Left kidney (tissue), 2 donors: Measurements from ENCODE around the gene TSPAN17. TPM values are rescaled to one million over a fixed set of nuclear protein-coding genes. Genes with fewer than 3 reads are reported as not detected.
"Not testable (repeated sequence)": the region's sequence is repeated elsewhere in the genome, so short reads cannot be mapped to it uniquely, and the experiment has no call there.

Source experiments
- DNase-seq: peaks from one replicate; pipeline ENCODE4 v3.0.0-alpha.2; 2013
- polyA plus RNA-seq: library from polyadenylated mRNA; unstranded; fragments of 120-200 nt; gene quantifications from one replicate; pipeline ENCODE4 v1.2.1, GENCODE V29; 2013; ENCODE audit not compliant: insufficient read length

Gene TSPAN17
- polyA plus RNA-seq, 1 donor: 29.3 TPM

DNA sequence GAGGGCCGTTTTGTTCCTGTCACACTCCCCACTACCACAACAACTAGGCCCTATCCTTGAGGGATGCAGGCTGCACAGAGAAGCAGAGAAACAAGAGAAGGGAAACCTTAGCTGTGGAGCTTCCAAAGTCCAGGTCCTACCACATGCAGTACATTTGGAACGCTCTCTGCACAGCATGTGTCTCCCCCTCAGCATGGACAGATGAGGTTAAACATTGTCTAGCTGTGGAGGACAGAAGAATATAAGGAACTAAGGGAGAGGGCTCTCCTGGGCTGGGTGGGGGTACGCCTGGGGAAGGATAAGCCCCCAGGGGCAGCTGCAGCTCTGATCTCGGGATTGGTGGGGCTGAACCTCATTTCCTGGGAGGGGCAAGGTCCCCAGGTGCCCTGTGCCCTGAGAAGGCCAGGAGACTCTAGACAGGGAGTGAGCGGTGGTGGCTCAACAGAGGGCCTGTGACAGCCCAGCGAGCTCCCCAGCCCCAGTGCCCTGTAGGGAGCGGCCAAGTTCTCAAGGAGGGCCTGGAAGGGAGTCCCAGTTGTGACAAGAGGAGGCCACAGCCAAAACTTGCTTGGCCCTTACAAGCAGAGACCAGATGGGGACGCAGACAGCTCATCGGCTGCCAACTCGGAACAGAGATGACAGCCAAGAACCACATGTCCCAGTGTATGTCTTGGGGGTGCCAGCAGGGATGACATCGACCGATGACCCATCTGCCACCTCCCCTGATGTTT is 30.1 kb downstream of the TSPAN17 start:
- DNase-seq: no peak

GRCh38 chr5:176678584-176678983 is 31.3 kb downstream of the TSPAN17 start:
- no peak for DNase-seq

GRCh38 chr5:176679365-176680225 is 32.3 kb downstream of the TSPAN17 start:
- DNase-seq: no peak

GRCh38 chr5:176680226-176680563 is 32.9 kb downstream of the TSPAN17 start:
- no peak for DNase-seq

DNA sequence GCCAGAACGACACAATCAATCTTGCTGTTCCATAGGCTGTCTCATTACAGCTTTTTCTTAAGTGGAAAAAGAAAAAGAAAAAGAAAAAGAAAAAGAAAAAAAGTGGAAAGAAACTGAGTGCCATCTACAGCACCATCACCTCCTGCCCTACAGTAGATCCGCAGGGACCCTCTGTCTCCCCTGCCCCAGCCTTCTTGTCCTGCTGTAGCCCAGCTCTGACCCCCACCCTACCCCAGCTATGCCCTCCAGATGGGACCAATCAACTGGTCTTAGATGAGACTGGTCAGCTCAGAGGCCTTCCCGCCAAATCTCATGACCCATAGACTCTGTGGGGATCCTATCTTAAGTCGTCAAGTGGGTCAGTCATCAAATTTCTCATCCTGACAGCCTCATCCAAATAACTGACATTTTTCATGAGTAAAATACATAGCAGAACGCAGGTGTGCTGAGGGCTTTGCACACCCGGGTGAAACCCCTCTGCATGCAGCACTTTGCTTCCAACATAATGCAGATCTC is 34.8 kb downstream of the TSPAN17 start:
- DNase-seq: no peak

DNA sequence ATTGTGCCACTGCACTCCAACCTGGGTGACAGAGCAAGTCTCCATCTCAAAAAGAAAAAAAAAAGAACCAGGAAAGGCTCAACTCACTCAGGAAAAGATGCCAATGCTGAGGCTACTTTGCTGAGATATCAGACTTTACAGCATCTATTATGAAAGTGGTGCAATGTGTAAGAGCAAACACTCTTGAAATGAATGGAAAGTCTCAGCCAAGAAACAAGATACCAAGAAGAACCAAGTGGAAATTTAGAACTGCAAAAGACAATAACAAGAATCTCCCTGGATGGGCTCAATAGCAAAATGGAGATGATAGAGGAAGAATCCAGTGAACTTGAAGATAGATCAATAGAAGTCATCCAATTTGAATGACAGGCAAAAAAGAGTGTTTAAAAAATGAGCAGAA is 37.7 kb downstream of the TSPAN17 start:
- DNase-seq: no peak

- DNase-seq: no peak
These were observed 40.0 kb downstream of the TSPAN17 start for GRCh38 chr5:176687247-176687646.

DNA sequence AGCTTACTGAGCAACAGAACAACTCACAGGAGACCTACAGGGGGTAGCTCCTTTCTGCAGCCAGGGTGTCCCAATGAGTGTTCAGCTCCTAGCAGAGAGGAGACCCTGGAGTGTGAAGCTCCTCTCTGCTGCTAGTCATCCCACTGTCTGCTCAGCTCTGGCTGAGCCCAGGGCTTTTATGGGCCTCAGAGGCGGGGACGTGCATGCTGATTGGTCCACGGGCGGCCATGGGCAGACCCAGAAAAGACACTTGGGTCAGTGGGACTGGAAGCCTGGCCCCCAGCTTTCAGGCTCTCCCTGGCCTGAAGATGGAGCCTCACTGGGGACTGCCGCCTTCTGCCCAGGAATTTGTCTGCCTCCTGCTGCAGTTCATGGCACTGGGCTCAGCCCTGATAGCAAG is 40.6 kb downstream of the TSPAN17 start:
- DNase-seq: no peak

- DNase-seq: no peak
These were observed 43.6 kb downstream of the TSPAN17 start for GRCh38 chr5:176690911-176691310.

DNA sequence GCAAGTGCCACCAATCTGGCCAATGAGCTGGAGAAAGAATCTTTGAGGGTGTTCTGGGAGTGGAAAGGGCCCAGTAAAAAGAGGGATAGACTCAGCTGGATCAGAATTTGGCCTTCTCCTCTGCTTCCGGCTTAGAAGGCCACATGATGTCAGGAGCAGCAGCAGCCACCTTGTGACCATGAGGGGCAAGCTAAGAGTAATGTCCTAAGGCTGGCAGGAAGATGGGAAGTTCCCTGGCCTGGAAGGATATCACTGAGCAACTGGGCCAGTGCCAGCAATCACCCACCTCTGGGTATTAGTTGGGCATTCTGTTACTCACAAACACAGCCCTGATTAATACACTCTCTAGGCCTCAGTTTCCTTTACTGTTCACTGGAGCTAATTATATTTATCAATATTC is 44.2 kb downstream of the TSPAN17 start:
- DNase-seq: no peak

GRCh38 chr5:176692326-176692725 is 45.0 kb downstream of the TSPAN17 start:
- DNase-seq: no peak

GRCh38 chr5:176692839-176693476 is 45.7 kb downstream of the TSPAN17 start:
- no peak for DNase-seq

DNA sequence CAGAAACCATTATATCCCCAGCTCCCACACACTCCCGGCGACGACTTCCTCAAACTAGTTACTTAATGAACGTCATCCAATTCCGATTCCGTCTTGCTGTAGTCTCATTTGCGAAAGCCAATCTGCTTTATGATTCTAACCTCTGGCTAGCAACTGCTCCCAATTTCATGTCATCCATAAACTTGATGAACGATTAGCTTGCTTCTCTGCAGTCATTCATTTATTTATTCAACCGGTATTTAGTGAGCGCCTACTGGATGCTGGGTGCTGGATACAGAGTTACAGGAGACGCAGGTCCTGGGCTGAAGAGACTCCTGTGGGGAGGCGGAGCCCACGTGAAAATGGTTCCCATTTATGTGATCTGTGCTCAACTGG is 46.2 kb downstream of the TSPAN17 start:
- peak; percentile 48 for DNase-seq

- no peak for DNase-seq
These were observed 46.9 kb downstream of the TSPAN17 start for GRCh38 chr5:176694146-176694545.

GRCh38 chr5:176694631-176695030 is 47.3 kb downstream of the TSPAN17 start:
- no peak for DNase-seq

DNA sequence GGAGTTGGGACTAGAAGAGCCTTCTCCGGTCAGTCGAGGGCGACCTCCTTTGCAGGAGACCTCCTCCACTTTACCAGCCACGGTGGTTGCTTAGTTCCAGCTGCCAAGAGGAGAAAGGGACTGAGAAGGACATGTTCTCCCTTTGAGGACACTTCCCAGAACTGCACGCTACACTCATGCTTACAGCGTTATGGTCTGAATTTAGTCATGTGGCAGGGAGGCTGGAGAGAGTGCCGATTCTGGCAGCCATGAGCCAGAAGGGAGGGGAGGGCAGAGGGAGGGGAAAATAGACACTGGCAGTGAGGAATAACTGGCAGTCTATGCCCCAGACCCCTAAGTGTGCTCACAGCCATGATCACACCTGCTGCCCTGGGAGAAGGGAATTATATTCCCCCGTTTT is 47.8 kb downstream of the TSPAN17 start:
- DNase-seq: no peak

DNA sequence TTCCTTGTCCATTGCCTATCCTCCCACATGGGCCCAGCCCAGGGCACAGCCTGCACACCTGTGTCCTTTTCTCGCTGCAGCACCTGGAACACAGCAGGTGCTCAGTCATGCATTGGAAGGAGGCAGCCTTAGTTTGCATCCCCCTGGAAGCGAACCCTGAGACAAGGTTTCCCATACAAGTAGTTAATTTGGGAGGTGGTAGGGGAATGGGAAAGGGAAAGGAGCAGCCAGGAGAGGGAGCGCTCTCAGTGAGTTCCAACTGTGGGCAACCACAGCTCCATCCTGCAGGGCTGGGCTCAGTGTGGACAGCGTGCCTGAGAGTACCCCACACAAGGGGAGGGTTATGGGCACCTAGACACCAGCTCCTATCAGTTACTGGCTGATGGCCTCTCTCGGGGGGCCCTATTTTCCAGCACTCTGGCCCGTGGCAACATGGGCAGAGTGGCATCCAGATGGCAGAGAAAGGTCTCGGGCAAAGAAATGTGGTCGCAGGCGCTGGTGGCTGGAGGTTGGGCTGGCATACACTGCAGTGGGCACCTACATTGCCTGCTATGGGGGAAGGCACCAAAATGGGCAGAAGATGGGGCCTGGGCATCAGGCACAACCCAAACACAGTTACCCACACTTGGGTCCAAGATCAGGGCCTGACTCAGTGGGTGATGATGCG is 50.1 kb downstream of the TSPAN17 start:
- no peak for DNase-seq

GRCh38 chr5:176697934-176698538 is 50.8 kb downstream of the TSPAN17 start:
- DNase-seq: peak; percentile 53

DNA sequence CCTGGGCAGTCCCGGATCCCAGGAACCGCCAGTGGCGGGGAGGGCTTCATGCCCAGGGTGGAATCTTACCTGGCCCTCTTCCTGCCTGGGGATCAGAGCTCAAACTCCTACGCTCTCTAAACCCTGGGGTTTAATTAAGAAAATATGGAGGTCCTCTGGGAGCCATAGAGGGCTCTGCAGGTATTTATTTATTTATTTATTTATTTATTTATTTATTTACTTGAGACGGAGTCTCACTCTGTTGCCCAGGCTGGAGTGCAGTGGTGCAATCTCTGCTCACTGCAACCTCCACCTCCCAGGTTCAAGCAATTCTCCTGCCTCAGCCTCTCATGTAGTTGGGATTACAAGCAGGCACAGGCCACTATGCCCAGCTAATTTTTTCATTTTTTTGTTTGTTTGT is 52.2 kb downstream of the TSPAN17 start:
- DNase-seq: not testable (repeated sequence)

GRCh38 chr5:176700239-176700847 is 53.1 kb downstream of the TSPAN17 start:
- no peak for DNase-seq
